C1 segment of cervical spinal cord (tissue), 14 donors: ENCODE data around the gene SFXN2.

Experiments used
- DNase-seq, 14 donors: peaks; one replicate each; lab custom pipeline; 2025; lab: John Stamatoyannopoulos, UW

SFXN2 gene

GRCh38 chr10:102776779-102777456, 62.5 kb downstream of the SFXN2 start:
- peak in 9 of 14 donors; percentile 24 to 77 (median 61) for DNase-seq

- peak in 1 of 14 donors; percentile 5 for DNase-seq
These were observed 63.4 kb downstream of the SFXN2 start for GRCh38 chr10:102777711-102778453.

GRCh38 chr10:102778781-102779180, 64.3 kb downstream of the SFXN2 start:
- no peak for DNase-seq

- no peak for DNase-seq
These were observed 65.5 kb downstream of the SFXN2 start for GRCh38 chr10:102779680-102780526.

GRCh38 chr10:102780527-102780808, 66.0 kb downstream of the SFXN2 start:
- no peak for DNase-seq

GRCh38 chr10:102781090-102781920, 66.9 kb downstream of the SFXN2 start:
- DNase-seq, result peak in 1 of 14 donors; percentile 8

GRCh38 chr10:102781921-102782557, 67.6 kb downstream of the SFXN2 start:
- no peak for DNase-seq

GRCh38 chr10:102782673-102783551, 68.5 kb downstream of the SFXN2 start:
- DNase-seq, result peak in 5 of 14 donors; percentile 11 to 62 (median 24)

- no peak for DNase-seq
These were observed 69.1 kb downstream of the SFXN2 start for GRCh38 chr10:102783568-102783967.

- DNase-seq, result no peak
These were observed 71.4 kb downstream of the SFXN2 start for GRCh38 chr10:102785818-102786217.

- DNase-seq, result no peak
These were observed 77.4 kb downstream of the SFXN2 start for GRCh38 chr10:102791754-102792395.
